Activated T-helper 1 cell treated with Interleukin-2 at 50 U/mL for 16 hours (primary cell): Measurements from ENCODE around the gene SH2D7.

Experiments
- DNase-seq: peaks from one replicate; pipeline ENCODE4 v3.0.0-alpha.2; 2020; ENCODE audit warnings: low read depth

Gene SH2D7

DNA sequence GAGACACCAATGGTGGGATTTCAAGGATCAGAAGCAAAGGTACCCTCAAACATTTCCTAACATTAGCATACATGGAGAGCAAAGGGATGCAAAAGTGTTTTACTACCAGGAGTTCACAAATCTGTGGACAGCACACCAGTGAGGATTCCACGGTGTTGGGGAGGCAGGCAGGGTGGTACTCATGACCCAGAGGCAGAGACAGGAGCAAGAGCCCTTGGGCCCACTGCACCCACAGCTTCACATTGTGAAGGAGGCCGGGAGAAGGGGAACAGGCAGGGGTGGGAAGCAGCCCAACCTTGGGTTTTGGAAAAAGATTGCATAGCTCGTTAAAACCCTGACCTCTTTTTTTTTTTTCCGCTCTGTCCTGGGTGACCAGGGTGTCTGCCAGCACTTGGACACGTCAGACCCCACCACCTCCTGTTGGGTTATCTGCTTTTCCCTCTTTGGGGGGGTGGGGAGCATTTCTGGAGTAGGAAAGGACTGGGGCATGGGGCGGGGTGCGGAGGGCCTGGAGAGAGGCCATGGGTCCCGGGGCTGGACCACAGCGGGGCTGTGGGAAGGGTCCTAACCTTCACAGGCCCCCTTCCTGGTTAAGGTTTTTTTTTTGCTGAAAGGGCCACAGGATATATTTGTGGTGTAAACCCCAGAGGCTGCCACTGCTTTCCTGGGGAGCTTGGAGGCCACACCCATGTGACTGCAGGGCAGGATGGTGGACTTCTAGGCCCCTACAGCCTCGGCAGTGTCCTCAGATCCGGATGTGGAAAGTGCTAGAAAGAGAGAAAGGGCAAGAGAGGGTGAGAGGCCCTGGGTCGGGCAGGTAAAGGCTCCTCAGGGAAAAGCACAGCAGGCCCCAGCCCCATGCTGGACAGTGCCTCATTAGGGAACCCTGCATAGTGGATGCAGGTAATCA lies 12.5 kb downstream of the SH2D7 start:
- DNase-seq = no peak

DNA sequence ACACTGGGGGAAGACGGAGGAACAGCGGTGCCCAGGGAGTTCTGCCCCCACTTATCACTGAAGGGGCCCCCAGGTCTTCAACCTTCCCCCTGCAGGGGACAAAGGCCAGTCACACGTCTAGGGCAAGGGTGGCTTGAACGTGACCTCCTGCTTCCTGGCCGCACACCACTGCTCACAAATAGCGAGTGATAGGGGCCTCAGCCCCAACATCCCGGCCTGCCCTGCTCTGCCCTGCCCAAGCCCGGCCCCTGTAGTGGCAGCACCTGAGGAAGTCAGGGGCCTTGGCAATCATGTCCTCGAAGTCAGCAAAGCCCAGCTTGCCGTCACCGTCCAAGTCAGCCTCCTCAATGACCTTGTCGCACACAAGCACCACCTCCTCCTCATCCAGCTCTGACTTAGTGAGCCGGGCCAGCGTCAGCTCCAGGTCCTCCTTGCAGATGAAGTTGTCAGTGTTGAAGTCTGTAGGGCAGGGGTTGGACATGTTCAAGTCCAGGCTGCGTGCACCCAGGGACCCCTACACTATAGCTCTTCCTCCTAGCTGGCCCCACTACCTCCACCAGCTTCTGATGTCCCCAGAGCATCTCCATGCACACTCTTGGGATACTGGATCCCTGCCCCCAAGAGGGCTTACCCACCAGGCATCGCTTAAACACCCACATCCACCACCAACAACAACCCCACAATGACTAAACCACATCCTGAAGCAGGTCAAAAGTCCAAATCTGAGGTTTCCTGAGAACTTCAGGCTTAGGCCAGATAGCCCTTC lies 13.3 kb downstream of the SH2D7 start:
- DNase-seq = no peak

DNA sequence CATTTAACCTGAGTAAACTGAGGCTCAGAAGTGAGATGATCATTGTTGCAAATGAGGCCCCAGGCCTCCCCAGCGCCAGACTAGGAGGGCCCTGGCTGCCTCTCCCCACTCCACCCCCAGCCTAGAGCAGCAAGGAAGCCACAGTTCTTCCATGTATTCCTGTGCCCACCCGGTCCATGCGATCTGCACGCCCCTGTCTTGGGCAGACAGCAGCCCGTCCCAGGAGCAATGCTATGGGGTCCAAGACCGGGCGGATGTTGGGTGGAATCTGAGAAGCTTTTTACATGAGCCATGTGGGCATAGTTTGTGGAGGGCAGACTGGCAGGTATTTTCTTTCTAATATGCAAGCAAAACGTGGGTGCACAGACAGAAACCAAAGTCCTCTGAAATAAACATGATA lies 15.1 kb downstream of the SH2D7 start:
- no peak for DNase-seq

DNA sequence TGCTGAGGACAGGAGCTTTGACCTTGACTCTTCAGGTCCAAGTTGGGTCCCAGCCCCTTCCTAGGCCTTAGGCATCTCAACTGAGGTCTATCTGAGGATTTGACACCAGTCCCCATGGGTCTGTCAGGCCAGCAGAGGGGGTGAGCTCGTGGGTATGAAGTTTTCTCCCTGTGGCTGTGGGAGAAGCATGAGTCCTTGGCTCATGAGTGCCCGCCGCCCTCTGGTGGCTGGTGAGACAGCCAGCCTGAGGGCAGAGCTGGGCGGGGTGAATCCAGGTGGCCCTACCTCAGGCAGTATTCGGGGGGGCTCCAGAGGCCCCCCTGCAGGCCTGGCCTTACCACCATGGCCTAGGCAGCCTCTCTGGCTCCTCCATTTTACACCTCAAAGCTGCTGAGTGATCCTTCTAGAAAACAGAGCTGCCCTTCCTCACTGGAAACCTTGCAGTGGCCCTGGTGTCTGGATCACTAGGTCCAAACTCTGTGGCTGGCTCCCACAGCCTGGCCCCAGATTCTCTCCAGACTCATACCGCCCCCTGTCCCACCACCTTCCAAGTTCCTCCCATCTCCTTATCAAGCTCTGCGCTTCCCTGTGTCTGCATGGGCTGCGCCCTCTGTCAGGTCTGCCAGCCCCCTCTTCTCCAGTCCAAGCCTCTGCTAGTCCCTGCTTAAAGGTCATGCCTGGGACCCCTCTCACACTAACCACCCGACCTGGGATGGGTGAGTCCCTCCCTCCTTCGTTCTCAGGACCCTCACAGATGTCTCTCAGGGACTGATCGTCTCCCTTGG lies 16.1 kb downstream of the SH2D7 start:
- DNase-seq = peak; percentile 72

DNA sequence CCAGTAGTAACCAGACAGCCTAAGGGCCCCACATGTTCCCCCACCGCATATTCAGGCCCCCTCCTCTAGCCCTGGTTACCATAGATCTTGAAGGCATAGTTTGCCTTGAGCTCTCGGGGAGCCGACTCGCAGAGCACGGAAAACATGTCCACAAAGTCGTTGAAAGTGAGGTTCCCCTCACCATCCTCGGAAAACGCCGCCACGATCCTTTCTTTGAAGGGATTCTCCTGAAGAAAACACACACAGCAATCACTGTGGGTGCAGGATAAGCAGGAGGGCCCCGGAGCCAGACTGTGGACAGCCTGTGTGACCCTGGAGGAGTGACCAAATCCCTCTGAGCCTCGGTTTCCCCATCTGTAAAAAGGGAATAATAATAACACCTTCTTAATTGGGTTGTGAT lies 16.8 kb downstream of the SH2D7 start:
- no peak for DNase-seq

DNA sequence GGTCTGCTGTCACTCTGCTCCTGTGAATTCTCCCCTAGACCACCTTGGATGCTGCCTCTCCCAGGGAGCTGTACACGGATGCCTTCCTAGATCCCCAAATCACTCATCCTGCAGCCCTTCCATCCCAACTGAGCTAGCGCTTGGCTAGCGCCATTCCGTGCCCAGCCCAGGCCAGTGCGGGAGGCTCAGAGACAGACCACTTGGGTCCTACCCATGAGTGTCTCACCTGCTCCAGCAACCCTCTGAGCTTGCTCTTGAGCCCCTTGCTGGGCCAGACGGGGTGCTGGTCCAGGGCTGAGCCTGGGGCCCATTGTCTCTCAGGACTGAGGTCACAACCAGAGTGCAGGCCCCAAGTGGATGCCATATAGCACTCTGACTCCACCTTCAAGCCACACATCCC lies 17.7 kb downstream of the SH2D7 start:
- no peak for DNase-seq

DNA sequence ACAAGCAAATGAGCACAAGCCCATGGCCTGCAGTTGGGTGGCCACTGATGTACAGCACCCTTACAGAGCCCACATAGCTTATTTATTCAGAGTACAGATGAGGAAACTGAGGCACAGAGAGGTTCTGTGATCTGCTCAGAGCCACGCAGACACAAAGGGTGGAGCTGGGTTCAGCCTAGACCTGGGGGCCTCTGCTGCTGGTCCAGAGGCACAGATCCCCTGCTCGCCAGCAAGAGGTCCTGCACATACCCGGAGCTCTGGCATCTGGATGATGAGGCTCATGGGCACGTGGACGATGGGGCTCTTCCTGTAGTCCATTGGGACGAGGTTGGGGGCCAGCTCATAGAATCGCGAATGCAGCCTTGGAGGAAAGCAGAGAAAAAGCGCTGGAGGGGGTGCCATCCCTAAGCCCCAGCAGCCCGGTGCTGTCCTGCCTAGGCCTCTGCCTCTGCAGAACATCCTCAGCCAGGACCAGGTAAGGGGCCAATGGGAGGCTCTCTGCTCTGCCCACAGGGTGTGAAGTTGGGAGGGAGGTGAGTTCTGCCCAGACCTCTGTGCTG lies 18.6 kb downstream of the SH2D7 start:
- DNase-seq = no peak

DNA sequence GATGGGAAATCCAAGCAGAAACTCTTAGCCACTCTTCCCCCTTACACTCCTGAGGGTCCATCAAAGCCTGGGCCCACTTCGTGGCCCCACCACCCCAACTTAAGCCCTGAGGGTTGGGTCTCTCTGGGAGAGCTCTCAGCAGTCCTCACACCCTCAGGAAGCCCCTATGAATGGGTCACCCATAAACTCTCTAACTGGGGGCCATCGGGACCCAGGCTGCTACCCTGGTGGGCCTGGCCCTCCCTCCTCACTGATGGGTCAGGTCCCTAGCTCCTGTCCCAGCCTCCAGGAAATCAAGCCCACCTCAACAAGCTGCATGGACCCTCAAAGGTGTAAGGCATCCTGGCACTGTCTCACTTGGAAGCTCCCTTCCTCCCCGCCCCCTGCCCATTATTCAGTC lies 19.4 kb downstream of the SH2D7 start:
- DNase-seq = no peak

DNA sequence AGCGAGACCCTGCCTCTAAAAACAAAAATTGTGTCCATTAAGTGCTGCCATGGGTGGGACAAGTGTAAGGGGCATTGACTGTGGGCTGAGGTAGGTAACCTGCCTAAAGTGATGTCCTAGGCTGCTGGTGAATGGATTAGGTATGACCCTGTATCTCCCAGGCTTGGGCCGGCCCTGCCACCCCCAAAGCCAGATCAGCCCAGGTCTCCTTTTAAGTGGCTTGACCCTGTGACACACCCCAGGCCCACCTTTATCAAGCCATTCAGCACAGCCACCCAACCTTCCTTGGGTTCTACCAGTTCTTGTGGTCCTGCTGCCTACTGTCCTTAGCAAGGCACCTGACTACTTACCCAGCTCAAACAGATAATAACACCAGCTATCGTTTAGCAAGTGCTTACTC lies 20.2 kb downstream of the SH2D7 start:
- no peak for DNase-seq

DNA sequence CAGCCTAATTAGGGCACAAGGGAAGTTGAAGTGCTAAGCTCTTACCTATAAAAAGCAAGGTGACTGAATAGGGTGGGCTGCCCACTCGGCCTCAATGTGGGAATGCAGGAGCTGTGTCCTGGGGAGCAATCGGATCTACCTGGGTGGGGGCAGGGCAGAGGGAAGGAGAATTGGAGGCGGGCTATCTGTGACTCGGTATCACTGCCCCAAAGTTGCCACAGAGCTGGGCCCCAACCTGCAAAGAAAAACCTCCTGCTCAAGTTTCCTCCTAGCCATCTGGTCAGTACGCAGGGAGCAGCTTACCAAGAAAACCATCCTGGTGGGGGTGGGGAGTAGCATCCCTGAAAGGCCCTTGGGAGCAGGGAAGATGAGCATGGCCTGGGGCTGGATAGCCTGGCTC lies 28.2 kb downstream of the SH2D7 start:
- DNase-seq = no peak

DNA sequence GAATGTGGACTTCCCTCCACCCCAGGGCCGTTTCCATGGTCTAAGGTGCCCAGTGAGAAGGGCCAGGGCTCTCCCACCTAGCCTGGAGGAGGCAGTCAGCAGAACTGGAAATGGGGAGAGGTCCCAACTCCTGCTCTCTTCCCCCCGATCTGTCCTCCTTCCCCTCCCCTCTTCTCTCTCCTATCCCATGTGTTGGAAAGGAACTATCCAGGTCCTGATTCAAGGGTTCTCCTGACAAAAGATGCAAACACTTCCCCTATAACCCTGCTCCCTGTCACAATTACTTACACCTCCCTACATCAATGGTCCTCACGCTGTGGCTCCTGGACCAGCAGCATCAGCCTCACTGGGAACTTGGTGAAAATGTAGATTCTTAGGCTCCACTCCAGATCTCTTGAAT lies 32.9 kb downstream of the SH2D7 start:
- no peak for DNase-seq

DNA sequence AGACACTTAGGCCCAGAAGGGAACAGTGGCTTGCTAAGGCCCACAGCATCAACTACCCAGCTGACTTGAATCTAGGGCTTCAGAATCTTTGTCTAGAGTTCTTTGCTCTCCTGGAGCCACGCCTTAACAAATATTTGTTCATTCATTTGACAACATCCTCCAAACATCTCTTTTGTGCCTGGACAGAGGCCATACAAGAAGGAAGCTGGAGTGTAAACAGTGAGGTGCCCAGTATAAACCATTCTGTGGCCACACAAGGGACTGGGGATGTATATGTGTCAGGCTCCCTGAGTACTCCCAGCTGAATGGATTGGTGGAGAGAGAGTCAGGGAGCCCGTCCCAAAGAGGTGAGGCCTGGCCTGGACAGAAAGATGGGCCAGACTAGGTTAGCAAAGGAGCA lies 35.5 kb downstream of the SH2D7 start:
- no peak for DNase-seq

DNA sequence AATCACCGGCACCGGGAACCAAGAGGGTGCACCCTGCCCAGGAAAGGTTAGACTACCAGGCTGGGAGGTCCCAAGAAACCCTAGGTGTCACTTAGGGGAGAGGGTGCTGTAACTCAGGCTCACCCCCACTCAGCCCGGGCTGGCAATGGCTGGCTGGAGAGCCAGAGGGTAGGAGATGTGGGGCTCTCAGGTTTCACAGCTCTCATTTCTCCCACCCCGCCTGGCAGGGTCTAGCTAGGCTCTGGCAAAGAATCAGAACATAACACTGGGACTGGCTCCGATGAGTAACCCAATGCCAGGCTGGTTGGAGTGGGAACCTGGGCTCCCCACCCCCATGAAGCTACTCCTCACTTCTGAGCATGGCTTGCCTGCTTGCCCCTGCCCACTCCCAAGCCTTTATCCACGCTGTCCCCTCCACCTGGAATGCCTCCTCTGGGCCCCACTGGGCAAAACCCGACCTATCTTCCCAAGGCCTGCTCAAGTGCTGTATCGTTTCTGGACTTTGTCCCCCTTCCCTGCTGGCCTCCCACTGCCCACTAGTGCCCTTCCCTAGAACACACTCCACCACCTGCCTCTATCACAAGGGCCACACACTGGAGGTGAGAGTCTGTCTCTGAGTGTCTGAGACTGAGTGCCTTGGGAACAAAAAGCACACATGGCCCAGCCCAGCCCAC lies 36.9 kb downstream of the SH2D7 start:
- no peak for DNase-seq

DNA sequence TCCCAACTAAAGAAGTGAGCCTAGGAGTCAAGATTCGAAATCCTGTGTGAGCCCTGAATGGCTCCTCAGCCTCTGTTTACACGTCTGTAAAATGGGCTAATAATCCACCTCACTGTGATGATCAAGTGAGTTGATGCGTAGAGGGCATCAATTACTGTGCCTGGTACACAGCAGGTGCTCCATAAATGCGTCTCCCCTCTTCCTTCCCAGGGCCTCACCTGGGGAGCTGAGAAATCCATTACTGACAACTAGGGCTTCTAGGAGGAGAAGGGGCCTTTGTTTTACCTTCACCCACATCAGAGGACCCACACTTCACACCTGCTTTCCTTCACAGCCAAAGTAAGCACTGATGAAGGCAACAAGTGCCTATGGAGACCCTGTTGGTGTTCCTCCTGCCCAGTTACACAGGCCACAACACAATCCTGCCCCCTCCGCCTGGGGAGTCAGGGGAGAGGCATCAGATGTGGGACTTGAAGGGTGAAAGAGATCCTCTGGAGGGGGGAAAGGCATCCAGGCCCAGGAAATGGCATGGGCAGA lies 37.5 kb downstream of the SH2D7 start:
- no peak for DNase-seq

DNA sequence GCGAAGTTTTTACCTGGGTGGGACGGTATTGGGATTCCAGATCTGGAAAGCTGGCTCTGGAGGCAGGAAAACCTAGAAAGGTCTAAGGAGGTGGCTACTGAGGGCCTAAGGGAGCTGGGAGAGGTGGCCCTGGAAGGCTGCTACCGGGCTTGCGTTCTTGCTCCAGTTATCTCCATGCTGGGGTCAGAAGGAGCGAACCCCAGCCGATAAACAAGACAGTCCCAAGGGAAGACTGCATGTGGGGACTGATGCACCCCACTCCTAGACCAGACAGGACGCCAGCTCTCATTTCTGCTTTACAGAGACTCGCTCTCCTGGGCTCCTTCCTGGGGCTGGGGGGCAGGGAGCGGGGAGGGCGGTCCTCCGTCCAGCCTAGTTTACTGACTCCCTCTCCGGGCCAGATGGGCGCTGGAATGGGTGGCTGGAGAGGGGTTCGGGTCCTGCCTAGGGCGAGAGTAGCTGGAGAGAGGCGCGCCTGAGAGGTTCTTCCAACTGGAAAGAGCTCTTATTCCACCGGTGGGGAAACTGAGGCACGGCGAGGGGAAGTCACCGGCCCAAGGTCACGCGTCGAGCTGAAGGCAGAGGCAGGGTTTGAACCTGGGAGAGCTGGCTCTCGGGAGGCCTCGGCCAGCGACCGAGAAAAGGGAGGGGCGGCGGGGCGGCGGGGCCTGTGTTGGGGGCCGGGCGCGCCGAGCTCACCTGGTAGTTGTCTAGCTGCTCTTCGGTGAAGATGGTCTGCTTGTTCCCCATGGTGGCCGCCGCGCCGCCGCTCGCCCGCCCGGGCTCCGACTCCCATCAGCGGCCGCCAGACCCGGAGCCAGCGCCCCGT lies 38.3 kb downstream of the SH2D7 start:
- DNase-seq = no peak

DNA sequence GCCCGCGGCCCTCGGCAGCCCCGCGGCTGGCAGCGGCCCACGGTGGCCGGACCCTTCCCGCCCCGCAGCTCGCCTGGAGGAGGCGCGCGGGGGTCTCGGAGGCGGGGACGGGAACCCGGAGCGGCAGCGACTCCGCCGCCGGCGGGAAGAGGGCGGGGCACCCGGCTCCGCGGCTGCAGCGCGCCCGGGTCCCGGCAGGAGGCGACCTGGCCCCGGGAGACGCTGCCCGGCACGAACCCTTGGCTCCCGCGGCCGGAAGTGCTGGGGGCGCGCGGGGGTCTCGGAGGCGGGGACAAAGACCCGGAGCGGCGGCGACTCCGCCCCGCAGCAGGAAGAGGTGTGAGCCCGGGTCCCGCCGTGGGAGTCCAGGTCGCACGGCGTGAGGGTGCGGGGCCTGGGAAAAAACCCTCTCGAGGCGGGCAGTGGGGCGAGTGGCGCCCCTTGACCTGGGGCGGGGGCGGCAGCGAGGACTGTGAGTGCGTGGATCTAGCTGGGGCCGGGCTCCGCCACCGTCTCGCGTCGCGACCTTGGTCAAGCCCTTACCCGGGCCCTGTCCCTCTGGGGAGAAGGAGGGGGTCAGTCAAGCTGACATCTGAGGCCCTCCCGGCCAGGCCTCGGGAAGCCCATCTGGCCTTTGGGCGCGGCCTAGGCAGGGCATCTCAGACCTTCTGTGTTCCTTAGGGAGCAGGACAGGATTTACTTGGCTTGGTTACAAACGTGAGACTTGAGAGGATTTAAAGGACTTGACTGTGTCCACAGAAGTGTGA lies 39.1 kb downstream of the SH2D7 start, which contains the start of gene CIB2:
TSS of gene CIB2 (minus strand) at position 151 of the 767 bp plus-strand sequence. CDS start 230 bp downstream, outside the sequence.
- peak; percentile 72 for DNase-seq

DNA sequence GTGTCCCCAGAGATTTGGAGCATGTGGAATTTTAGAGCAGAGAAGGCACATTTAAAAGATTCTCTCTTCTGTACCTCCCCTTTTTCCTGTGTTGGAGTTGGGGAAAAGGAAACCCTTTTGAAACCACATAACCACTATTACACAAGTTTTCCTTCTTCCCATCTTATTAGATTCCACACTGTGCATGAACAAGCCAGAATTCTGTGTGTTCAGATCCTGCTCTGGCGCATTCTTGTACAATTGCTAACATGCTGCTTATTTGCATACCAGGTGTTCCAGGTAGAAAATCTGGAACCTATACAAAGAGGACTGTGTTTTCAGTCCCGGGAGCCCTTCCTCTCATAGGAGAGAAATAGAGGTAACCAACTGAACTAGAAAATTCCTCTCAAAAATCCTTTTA lies 41.4 kb downstream of the SH2D7 start:
- DNase-seq = no peak

DNA sequence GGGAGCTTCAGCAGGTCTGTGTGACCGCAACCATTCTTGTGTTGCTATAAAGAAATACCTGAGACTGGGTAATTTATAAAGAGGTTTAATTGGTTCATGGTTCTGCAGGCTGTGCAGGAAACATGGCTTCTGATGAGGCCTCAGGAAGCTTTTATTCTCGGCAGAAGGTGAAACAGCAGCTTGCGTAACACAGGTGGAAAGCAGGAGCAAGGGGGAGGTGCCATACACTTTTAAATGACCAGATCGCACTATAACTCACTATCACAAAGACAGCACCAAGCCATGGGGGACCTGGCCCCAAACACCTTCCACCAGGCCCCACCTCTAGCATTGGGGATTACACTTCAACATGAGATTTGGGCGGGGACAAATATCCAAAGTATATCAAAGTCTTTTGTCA lies 47.2 kb downstream of the SH2D7 start:
- no peak for DNase-seq

DNA sequence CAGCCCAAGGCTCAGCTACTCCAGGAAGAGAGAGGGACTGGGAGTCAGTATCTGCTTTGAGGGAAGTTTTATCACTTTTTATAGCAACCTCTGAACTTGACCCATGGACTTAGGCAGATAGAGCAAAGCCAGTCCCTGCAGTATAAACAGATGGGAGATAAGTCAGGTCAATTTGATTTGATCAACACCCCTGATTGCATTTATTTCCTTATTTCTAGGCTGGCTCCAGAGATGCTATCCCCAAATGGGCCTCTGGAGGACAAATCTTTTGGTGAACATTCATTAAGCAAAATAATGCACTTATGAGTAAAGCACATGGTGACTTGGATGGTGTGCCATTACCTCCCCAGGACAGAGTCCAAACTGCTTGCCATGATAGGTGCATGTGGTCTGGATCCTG lies 47.9 kb downstream of the SH2D7 start:
- DNase-seq = no peak

DNA sequence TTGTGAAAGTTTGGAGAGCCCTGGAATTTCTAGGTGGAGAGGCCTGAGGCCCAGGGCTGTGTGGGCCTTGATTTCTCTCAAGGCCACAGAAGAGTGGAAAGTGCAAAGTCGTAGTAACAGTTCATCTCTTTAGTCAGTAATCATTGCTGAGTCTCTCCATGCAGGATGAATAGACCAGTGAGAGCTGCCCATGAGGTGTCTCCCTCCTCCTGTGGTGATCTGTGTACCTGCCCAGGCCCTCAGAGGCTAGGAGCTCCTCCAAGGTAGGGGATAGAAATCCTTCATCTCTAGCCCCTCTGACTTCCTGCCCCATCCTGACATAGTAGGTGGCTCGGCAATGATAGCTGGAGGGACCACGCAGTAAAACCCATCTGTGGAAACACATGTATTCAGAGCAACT lies 50.0 kb downstream of the SH2D7 start:
- no peak for DNase-seq
